ENCODE measurements around the gene S100A16. TPM values are rescaled to one million over a fixed set of nuclear protein-coding genes. Genes with fewer than 3 reads are reported as not detected.

Gene S100A16
- total RNA-seq, 6 donors from 2014 or later = 33.5 to 133 (median 55.7) TPM

DNA sequence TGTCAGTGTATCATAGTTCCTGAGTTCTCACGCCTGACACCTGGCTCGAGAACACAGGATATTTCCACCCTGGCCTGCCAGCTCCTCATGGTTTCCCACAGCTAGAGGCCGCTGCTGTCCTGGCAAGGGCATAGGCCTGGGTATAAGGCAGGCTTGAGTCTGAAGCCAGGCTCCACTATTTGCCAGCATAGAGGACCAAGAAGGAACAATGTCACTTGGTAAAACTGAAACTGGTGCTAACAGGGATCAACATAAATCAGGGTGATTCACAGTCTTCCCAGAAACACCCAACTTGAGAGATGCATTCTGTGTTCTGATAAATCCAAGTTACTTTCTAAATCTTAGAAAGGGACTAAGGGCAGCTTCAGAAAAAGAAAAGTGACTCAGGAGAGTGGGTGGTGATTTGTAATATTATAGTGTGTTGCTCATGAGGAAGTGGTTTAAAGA lies 40.3 kb downstream of the S100A16 start:
- peak; percentile 83 to 92 for ATAC-seq (ENCODE audit: low FRiP score in 2 of 2)
- Histone ChIP-seq H3K9me3 (no peaks in the 10 kb centered on the region), H3K4me1 (peaks cover 22 to 39% (median 28%) of the 10 kb centered on the region in 4 donors), H3K36me3 (no peaks in the 10 kb centered on the region), H3K27ac (peak overlapping the region; percentile 56 to 73 (median 66)), H3K4me3 (no peak overlapping the region), H3K27me3 (no peaks in the 10 kb centered on the region)
- peak in 1 of 2 donors; percentile 93 for DNase-seq
- 10 to 19% methylated on average over 3 of the region's 3 CpGs for WGBS, 2 donors
- TF ChIP-seq, protein P1, sequence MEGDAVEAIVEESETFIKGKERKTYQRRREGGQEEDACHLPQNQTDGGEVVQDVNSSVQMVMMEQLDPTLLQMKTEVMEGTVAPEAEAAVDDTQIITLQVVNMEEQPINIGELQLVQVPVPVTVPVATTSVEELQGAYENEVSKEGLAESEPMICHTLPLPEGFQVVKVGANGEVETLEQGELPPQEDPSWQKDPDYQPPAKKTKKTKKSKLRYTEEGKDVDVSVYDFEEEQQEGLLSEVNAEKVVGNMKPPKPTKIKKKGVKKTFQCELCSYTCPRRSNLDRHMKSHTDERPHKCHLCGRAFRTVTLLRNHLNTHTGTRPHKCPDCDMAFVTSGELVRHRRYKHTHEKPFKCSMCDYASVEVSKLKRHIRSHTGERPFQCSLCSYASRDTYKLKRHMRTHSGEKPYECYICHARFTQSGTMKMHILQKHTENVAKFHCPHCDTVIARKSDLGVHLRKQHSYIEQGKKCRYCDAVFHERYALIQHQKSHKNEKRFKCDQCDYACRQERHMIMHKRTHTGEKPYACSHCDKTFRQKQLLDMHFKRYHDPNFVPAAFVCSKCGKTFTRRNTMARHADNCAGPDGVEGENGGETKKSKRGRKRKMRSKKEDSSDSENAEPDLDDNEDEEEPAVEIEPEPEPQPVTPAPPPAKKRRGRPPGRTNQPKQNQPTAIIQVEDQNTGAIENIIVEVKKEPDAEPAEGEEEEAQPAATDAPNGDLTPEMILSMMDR (IDR thresholded peaks at IDR 0.05) = peak; percentile 74 to 90 (median 78)
- TF ChIP-seq EP300 (IDR thresholded peaks at IDR 0.05) (no peak), POLR2AphosphoS5 (IDR thresholded peaks at IDR 0.05) (peak; percentile 56 to 81)

DNA sequence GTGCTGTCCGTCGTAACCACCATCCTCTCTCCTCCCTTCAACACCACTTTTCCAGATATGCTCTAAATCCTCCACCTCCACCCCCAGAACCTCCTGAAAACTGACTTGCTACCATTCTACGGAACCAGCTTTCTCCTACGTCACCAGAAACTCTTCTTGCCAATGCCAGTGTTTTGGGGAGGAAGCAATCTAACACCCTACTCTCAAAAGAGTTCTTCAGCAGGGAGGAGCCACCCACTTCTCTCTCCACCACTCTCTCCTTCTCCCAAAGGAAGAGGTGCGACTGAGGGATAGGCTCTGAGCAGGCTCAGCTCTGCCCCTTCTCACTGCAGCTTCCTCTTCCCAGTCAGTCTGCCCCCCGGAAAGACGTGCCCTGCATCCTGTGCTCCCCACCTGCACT lies 41.2 kb downstream of the S100A16 start:
- DNase-seq (no peak), ATAC-seq (ENCODE audit: low FRiP score in 2 of 2) (no peak)
- H3K27me3 ChIP-seq = no peaks in the 10 kb centered on the region
- TF ChIP-seq, protein P1 (IDR thresholded peaks at IDR 0.05) = no peak
- TF ChIP-seq POLR2A (IDR thresholded peaks at IDR 0.05) (no peak), POLR2AphosphoS5 (IDR thresholded peaks at IDR 0.05) (no peak), EP300 (IDR thresholded peaks at IDR 0.05) (no peak)
- H3K4me1 ChIP-seq = peaks cover 31 to 47% (median 37%) of the 10 kb centered on the region in 4 donors
- WGBS, 2 donors = 72% methylated on average over 7 of the region's 7 CpGs
- H3K27ac ChIP-seq = peak overlapping the region in 3 of 4 donors; percentile 60 to 73 (median 73)
- H3K9me3 ChIP-seq = no peaks in the 10 kb centered on the region
- no peaks in the 10 kb centered on the region for H3K36me3 ChIP-seq
- no peak overlapping the region for H3K4me3 ChIP-seq

DNA sequence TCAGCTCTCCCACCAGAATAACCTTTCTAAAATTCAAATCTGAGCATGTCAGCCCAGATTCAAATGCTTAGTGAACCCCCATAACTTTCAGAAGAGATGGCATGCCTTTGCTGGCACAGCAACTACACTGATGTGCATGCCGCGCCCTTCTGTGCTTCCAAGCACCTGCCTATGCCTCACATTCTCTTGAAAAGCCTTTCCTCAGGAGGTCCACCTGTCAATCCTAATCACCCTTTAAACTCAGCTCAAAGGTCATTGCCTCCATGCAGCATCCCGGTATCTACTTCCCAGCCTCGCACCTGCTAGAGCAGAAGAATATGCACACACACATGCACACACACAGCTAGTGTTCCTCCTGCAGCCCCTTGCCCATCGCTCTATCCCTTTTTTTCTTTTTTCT lies 42.1 kb downstream of the S100A16 start:
- Histone ChIP-seq H3K4me1 (peaks cover 37 to 56% (median 44%) of the 10 kb centered on the region in 4 donors), H3K27me3 (no peaks in the 10 kb centered on the region), H3K36me3 (no peaks in the 10 kb centered on the region), H3K27ac (no peak overlapping the region), H3K9me3 (no peaks in the 10 kb centered on the region), H3K4me3 (no peak overlapping the region)
- TF ChIP-seq, protein P1 (IDR thresholded peaks at IDR 0.05) = no peak
- no peak for DNase-seq
- WGBS, 2 donors = 92 to 95% methylated on average over 5 of the region's 5 CpGs
- no peak for ATAC-seq (ENCODE audit: low FRiP score in 2 of 2)

DNA sequence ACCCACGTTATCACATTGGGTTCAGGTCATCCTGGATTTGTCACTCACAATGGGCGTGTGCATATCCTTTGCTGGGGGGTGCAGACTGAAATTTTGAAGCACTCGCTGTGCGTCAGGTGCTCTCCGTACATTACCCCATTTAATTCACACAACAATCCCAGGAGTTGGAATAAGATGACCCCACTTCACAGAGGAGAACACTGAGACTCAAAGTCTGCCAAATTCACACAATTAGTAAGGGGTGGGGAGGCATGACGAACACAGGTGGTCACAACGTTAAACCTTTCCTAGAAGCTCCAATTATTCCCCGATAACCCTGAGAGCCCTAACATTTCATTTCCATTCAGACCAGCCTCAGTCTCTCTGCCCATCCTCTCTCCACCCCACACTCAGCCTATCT lies 43.5 kb downstream of the S100A16 start:
- Histone ChIP-seq H3K36me3 (no peaks in the 10 kb centered on the region), H3K27ac (no peak overlapping the region), H3K27me3 (no peaks in the 10 kb centered on the region), H3K4me3 (no peak overlapping the region), H3K9me3 (no peaks in the 10 kb centered on the region), H3K4me1 (peaks cover 48 to 70% (median 56%) of the 10 kb centered on the region in 4 donors)
- ATAC-seq (ENCODE audit: low FRiP score in 2 of 2) (no peak), DNase-seq (no peak)
- 87 to 90% methylated on average over 8 of the region's 8 CpGs for WGBS, 2 donors
- TF ChIP-seq POLR2A (IDR thresholded peaks at IDR 0.05) (no peak), EP300 (IDR thresholded peaks at IDR 0.05) (no peak), POLR2AphosphoS5 (IDR thresholded peaks at IDR 0.05) (no peak)
- TF ChIP-seq, protein P1 (IDR thresholded peaks at IDR 0.05) = no peak

DNA sequence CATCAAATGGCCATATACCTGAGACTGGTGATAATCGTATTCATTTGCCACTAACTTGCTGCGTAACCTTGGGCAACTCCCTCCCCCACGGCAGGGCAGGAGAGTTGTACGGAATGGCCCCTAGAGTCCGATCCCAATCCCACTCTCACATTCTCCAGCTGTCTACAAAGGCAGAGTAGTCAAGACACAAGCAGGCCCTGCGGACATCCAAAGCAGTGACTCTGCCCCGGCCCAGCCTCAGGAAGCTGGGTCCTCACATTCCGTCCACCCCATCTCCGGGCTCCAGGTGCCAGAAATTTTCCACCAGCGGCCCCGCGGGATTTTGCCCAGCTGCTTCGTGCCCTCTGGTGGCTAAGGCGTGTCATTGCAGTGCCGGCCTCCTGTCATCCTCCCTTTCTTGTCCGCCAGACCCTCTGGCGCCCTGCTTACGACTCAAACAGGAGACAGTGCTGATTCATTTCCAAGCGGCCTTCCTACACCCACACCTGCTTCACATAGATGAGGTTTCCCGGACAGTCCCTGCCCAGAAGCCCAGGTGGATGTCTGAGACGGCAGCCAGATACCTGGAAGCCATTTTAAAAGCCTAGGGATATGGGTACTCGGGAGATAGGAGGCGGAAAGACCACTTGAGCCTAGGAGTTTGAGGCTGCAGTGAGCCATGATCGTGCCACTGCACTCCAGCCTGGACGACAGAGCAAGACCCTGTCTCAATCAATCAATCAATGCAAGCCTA lies 44.4 kb downstream of the S100A16 start:
- peak overlapping the region in 2 of 4 donors; percentile 25 to 30 for H3K4me3 ChIP-seq
- DNase-seq (peak; percentile 86 to 95), ATAC-seq (ENCODE audit: low FRiP score in 2 of 2) (peak; percentile 56 to 70)
- H3K36me3 ChIP-seq = no peaks in the 10 kb centered on the region
- WGBS, 2 donors = 16 to 31% methylated on average over 13 to 25 of the region's 25 CpGs
- H3K4me1 ChIP-seq = peaks cover 48 to 69% (median 58%) of the 10 kb centered on the region in 4 donors
- H3K9me3 ChIP-seq = no peaks in the 10 kb centered on the region
- no peaks in the 10 kb centered on the region for H3K27me3 ChIP-seq
- TF ChIP-seq, protein P1 (IDR thresholded peaks at IDR 0.05) = peak; percentile 97 to 99 (median 99)
- TF ChIP-seq POLR2A (IDR thresholded peaks at IDR 0.05) (peak in 3 of 4 donors; percentile 10 to 30 (median 21)), EP300 (IDR thresholded peaks at IDR 0.05) (no peak), POLR2AphosphoS5 (IDR thresholded peaks at IDR 0.05) (peak; percentile 37 to 74)
- H3K27ac ChIP-seq = peak overlapping the region; percentile 95 to 99 (median 96)
